Activated T-helper 1 cell treated with Interleukin-2 at 50 U/mL for 16 hours (primary cell): Measurements from ENCODE around the gene PAK5.
"Not testable (repeated sequence)": the region's sequence is repeated elsewhere in the genome, so short reads cannot be mapped to it uniquely, and the experiment has no call there.

Experiments
- DNase-seq: peaks from one replicate; pipeline ENCODE4 v3.0.0-alpha.2; 2020; ENCODE audit warnings: low read depth

Gene PAK5

DNA sequence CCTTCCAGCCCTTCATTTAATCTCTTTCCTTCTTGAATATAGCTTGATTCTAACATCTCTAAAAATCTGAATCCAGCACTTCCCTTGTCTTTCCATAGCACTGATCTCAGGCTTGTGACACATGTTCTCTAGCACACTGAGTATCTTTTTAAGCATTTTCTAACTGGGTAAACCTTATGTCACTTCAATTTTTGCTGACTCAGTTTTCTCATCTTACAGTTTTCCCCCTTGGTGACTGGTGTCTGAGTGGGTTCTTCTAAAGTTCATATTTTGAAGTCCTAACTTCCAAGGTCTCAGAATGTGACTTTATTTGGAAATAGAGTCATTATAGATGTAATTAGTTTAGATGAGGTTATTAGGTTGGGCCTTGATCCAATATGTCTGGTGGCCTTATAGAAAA is 153.9 kb downstream of the PAK5 start:
- DNase-seq: no peak

DNA sequence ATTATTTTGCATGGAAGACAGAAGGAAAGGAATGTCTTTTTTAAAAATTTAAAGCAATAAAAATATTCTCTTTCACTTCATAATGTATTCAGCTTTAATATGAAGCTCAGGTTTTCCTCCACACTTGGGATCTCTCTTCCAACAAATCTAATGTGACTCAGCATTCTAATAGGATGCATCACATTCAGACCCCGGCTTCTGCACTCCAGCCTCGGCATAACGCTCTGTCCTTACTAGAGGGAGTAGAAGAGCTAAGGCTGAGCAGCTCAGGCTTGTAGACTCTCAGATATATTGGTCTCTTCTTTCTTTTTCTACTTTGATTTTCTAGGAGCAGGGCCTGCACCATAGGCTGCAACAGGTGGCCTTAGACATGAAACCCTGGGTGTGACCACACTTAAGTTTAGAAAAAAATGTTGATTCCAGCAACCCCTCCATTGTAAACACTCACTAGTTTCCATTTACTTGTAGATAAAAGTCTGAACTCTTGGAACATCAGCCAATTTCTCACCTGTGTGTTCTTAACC is 161.7 kb downstream of the PAK5 start:
- DNase-seq: no peak

DNA sequence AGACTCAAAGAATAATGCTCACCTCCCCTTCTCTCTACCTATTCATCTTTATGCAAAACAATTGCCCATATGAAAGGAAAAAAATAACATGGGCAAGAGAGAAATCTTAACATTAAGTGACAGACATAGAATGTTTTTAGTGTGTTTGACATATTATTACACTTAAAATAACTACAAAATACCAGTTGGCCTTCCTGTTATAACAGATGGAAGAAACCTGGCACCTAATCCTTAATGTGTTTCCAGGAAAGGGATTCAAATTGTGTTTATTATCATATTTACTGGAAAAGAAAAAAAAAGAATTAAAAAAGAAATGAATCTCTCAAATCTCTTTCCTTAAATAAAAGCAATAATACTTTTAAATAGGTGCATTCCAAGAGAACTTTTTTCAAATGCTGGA is 165.9 kb downstream of the PAK5 start:
- DNase-seq: no peak

DNA sequence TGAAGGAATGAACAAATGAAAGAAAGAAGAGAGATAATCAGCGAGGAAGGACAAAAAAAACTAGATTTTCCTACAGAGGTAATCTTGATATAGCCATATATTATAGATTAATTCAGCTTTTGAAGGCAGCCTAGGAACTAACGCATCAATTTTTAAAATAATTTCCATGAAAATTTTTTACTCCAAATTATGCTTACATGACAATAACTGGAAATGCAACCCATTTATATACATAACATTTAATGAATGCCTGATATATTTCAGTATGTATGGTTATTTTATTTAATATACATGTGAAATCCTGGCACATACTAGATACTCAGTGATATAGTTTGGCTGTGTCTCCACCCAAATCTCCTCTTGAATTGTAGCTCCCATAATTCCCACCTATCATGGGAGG is 166.8 kb downstream of the PAK5 start:
- DNase-seq: no peak

DNA sequence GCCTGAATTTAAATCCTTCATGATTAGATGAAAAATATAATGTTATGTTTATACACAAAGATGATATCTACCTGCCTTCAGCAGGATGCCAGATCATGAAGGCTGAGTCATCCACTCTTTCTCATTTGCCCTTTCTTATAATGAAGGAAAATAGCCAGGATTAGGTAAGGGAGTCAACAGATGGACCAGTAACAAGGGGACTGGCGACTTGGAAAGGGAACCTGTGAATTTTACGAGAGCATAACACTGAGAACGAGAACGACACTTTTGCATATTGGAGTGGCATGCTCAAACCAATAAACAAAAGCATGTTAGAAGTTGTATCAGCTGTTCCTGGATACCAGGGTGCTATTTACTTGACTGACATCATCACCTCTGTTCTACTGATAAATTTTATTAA is 170.5 kb downstream of the PAK5 start:
- no peak for DNase-seq

DNA sequence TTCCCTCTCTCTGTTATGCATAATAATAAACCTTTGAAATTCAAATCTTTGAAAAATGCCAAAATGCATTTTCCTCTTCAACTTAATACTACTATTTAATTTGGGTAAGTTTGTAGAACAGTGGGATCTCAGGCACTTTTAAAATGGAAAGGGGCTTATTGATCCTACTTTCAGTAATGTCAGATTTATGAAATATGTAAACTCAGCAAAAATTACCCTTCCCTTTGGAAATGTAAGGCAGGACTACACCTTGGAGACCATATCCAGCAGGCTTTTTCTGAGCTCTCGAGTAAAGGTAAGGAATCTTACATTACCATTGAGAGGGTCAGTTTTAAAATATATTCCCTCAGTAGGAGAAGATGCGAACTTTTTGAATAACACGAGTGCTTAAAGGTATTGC is 175.5 kb downstream of the PAK5 start:
- DNase-seq: no peak

DNA sequence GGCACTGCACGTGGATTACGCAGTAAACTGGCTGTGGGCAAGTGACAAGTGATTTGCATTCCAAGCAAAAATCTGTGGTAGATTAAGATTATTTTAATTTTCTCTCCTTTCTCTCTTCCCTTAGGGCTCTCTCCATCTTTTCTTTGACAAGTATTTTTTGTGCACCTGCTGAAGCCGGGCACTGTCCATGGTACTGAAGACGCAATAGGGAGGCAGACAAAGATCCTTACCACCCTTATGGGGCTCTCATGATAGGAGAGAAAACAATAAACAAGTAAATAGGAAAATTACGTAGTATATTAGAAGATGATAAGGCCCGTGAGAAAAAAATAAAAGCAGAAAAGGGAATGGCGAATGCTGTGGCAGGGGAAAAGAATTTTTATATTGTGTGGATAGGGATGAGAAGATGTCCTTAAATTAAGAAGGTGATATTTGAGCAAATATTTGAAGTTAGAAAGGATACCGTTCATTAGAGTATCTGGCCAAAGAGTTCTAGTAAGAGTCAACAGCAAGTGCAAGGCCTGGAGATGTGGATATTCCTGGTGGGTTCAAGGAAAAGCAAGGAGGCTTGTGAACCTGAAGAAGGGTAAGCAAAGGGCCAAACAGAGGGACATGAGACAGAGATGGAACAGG is 178.5 kb downstream of the PAK5 start:
- DNase-seq: no peak

DNA sequence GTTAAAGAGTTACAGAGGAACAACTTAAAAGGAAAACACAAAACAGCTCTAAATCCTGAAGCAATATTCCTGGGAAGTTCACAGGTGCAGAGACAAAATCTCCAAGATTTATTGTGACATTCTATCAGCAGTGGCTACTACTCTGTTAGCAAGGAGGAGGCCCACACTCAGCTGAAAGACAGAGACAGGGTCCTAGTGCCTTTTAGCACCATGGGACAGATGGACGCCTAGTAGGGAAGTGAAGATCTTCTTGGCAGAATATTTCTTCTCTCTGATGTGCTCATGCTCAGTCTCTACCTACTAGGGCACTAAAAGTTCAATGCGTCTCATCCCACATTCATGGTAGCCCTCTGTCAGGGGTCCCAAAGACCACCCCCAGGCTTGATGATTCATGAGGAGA is 191.1 kb downstream of the PAK5 start:
- no peak for DNase-seq

DNA sequence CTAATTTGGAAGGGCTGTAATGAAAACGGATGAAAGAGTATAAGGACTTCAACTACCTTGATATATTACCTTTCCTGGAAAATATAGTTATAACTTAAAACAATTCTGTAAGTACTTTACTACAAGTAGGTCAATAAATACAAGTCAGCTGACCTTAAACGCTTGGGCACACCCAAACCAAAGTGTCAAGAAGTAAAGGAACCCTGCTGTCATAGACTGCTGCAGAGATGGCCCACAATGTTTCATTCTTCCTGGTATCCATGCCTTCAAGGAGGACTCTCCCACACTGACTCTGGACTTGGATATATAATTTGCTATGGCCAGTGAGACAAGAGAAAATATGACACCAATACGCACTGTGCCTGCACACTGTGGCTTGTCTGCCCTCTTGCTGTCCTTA is 192.5 kb downstream of the PAK5 start:
- DNase-seq: no peak

DNA sequence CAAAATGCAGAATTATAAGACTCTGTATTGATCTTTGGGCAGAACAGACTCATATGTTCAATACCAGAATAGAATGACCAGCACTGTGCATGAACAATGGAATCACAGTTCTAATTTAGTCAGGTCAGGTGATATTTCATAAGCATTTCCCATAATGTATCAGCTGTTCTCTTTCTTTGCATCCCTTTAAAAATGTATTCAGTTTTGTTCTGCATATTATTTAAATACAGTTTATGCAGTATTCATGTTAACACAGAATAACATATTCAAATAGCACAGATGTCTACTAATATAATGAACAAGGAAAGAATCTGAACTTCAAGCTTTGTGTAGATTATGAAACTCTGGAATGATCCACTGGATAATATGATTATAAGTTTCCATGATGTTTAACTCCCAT is 196.0 kb downstream of the PAK5 start:
- DNase-seq: no peak

DNA sequence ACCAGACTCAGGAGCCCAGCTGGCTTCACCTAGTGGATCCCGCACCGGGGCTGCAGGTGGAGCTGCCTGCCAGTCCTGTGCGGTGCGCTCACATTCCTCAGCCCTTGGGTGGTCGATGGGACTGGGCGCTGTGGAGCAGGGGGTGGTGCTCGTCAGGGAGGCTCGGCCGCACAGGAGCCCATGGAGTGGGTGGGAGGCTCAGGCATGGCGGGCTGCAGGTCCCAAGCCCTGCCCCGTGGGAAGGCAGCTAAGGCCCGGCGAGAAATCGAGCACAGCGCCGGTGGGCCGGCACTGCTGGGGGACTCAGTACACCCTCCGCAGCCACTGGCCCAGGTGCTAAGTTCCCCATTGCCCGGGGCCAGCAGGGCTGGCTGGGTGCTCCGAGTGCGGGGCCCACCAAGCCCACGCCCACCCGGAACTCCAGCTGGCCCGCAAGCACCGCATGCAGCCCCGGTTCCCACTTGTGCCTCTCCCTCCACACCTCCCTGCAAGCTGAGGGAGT is 197.3 kb downstream of the PAK5 start:
- not testable (repeated sequence) for DNase-seq

DNA sequence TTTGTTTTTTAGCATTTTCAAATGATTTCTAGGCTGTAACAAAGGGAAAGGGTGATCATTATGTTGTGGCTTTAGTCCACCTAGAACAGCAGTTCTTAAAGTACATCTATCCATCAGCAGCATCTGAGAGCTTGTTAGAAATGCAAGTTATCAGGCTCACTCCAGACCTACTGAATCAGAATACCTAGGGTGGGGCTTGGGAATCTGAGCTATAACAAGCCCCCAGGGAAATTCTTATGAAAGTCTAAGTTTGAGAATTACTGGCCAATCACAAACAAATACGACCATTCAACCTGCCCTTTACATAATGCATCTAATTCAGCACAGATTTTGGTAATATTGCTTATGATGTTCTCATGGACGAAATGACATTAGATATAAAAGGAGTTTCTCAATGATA is 201.0 kb downstream of the PAK5 start:
- DNase-seq: no peak

DNA sequence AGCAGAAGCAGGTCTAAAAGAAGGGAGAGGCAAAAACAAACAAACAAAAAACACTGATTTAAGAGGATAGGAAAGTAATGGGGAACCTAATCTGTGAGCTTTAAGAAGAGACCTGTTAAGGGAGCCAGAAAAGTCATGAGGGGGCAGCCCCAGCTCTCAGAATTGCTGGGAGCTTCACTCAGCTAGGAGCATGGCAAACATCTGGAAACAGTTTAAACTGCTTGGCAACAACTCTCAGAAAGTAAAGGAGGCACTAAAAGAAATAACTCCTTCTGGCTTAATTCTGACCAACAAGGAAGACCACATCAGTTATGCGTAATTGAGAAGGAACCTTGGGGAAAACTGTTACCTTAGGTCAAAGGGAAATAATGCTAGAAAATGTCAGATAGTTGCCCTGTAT is 203.1 kb downstream of the PAK5 start:
- no peak for DNase-seq

DNA sequence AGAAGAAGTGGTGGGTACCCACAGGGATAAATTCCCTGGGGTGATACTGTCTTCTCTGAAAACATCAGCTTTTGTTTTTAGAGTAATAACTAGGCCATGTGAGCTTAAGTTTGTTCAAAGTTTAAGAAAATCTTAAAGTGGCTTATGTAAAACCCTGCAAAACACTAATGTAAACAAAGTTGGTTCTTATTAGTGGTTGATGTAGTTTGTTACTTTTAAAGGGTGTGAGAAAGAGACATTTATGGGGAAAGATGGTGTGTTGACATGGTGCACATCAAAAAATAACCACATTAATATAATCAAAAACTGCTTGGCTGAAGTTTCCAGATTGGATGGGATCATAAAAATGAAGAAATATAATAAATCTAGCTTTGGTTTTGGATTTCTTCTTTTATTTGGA is 204.5 kb downstream of the PAK5 start:
- no peak for DNase-seq

DNA sequence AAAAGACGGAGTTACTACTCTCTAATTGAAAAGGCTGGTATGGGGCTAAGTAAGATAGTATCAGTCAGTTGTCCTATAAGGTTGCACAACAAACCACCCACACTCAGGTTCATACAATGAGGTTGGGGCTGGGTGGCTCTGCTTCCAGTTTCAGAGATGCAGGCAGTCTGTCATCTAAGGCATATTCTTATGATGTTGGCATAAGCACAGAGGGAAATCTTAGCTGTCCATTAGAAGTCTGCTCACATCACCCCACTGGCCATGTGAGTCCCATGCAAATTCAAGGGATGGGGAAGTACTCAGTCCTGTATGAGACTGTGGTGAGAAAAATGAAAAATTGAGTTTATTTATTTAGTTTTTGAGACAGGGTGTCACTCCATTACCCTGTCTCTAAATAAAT is 205.9 kb downstream of the PAK5 start:
- no peak for DNase-seq

DNA sequence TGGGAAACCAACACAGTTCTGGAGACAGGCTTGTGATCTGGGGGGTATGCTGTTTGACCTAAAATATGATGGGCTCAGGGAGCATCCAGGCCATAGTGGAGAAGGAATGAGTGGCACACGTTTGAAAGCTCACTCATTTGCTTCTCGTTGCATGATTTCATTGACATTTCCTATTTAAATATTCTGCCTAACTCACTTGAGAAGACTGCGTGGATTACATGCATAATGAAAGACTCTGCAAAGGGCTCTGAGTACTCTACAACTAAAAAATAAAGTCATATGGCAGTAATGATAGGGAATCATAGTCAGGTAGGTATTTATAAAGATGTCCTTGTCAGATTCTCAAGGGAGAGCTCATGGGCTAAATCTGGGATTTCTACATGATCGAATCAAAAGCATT is 206.6 kb downstream of the PAK5 start:
- no peak for DNase-seq

DNA sequence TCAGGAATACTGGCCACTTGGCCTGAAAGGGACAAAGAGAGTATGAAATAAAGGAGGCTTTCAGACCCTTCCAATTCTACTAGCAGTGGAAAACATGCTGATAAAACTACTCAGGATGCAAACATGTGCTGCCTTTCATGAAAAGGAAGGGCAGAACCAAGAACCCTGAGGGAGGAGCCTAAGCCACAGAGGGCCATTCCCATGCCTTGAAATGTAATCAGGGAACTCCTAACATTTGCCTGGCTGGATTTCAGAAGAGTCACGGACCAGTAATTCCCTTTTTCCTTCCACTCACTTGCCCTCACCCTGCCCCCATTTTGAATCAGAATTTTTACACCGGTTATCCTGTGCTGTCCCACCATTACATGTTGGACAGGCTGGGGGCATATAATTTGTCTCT is 208.3 kb downstream of the PAK5 start:
- no peak for DNase-seq

DNA sequence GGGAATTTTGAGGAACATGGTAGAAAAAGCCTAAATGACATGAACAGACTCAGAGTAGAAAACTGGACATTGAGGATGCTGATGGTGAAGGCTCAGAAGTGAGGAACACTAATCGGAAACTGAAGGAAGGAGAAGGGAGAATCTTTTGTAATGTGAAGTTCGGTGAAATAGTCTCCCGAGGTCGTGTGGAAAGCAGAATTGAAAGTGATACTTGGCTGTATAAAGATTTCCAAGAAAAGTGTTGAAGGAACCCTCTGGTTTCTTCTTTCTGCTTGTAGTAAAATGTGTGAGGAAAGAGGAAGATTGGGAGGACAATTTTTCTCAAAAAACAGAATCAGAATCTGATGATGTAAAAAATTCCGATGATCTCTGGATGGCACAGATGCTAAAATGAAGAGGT is 209.0 kb downstream of the PAK5 start:
- no peak for DNase-seq

DNA sequence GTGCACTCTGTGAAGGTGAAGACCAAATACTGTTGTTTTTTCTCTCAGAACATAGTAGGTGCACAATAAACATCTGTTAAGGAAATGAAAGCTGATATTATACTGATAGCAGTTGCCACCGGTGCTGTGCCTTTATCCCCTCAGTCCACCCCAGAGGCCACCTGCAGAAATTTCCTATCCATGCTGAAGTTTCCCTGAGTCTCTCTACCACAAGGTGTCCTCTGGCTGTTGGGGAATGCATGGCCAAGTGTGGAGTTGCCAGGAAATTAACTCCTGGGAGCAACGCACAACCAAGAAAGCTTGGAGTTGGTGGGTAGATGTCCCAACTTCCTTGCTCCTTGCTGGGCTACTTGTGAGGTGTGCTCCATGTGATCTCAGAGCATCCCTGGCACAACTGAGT is 210.3 kb downstream of the PAK5 start:
- no peak for DNase-seq

DNA sequence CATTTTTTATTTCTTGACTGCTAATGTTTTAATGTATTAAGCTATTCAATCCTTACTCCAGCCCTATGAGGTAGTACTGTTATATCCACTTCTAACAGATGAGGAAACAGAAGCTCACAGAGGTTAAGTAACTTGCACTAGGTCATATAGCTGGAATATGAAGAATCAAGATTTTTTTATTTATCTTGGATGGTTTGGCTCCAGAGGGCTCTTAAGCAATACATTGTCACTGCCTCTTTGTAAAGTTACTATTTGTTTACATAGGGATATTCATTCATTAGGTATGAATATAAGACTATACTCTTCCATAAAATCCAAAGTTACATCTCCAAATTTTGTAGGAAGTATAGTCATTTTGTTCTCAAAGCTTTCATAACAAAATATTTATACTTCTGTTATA is 210.7 kb downstream of the PAK5 start:
- DNase-seq: no peak

DNA sequence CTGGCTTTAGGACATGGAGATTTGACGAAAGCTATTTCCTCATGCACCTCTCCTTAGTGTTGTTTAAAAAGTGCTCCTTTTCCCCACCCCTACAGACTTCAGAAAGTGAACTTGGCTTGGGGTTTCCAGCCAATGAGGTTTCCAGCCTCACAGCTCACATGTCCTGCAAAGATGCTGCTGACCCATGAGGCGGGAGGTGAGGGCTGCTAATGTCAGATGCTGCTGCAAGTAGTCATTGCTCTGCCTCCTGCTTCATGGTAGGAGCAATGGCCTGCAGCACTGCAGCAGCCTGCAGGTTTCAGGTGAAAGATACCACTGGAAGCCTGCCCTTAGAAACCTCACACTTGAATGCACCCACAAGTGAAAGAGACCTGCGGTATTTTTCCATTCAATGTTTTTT is 211.7 kb downstream of the PAK5 start:
- DNase-seq: no peak

DNA sequence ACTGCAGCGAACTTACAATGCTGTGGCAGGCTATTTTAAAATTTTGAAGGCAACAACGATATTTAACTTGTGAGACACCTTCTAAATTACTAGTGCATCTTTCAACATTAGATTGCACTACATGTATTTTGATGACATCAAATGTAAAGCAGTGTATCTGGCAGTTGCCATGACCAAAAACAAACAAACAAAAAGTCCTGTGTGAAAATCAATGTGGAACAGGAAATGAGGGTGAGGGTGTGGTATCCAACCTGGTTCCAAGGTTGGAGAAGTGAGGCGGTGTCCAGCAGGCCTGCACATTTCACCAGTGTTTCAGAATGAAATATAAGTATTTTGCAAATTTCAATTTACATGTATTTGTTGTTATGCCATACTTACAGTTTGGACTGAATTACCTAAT is 212.5 kb downstream of the PAK5 start:
- DNase-seq: no peak

DNA sequence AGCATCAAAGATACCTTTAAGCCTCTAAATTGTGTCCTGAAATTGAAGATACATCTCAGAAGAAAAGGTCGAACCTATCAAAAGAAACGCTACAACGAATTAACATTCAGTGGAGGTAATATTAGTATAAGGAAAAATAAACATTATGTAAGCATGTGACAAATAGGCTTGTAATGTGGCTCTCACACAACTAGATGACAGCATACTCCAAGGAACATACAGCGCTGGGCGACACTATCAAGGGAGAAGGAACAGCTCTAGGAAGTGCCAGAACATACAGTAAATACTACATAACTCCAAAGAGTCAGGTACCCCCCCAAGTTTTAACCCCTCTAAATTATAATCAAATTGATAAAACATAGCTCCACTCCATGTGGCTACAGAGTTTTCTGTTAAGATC is 220.9 kb downstream of the PAK5 start:
- DNase-seq: no peak

DNA sequence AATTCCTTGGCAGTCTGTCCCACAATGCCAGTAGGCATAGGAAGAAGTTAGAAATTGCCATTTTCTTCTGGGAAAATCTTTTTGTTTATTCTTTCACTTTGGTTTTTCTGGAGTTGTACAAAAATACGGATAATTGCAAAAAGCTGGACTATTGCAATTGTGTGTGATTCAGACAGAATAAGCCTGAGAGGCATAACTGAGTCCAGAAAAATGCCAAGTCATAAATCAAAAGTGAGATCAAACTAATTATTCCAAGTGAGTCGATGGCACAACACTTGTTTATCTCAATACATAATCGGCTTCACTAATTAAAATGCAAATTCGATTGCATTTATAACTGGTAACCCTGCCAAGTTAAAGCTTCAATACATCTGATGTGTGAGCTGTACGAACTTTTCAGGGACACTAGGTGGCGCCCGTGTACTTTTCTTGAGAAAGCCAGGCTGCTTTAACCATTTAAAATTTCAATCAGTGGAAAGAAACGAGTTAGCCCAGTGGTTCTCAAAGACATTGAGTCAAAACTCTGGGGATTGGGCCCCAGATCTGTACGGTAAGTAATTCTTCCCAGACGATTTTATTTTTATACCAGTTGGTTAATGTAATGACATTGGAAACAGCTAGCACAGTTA is 221.9 kb downstream of the PAK5 start:
- peak; percentile 9 for DNase-seq
